Uterus (tissue), 4 donors: ENCODE measurements around the gene PFKL. TPM values are rescaled to one million over a fixed set of nuclear protein-coding genes. Genes with fewer than 3 reads are reported as not detected.

Experiments
- DNase-seq, 2 donors: peaks; one replicate each; pipeline ENCODE4 v3.0.0-alpha.2; 2019 to 2020
- H3K27ac ChIP-seq, 2 donors: fragments of 200-600 bp; sonication (generic); 1 replicate in 1 of 2; 2 replicates in 1 of 2; pipeline ENCODE4 v1.5.1; 2016 to 2018
- H3K27me3 ChIP-seq, 2 donors: fragments of 200-600 bp; sonication (generic); one replicate each; pipeline ENCODE4 v1.5.1; 2018 to 2019; ENCODE audit warnings: control low read depth in 1 of 2
- H3K36me3 ChIP-seq, 2 donors: fragments of 200-600 bp; sonication (generic); one replicate each; pipeline ENCODE4 v1.5.1; 2019; ENCODE audit warnings: control low read depth in 1 of 2
- H3K4me1 ChIP-seq, 2 donors: fragments of 200-600 bp; sonication (generic); one replicate each; pipeline ENCODE4 v1.5.1; 2018 to 2019; ENCODE audit warnings: control low read depth in 1 of 2
- H3K4me3 ChIP-seq, 2 donors: fragments of 200-600 bp; sonication (generic); 1 replicate in 1 of 2; 2 replicates in 1 of 2; pipeline ENCODE4 v1.5.1; 2018 to 2019; ENCODE audit warnings: mild to moderate bottlenecking in 1 of 2
- H3K9me3 ChIP-seq, 2 donors: fragments of 200-600 bp; sonication (generic); one replicate each; pipeline ENCODE4 v1.5.1; 2019; ENCODE audit warnings: control low read depth in 1 of 2
- CTCF ChIP-seq, 4 experiments: fragments of 200-600 bp in 2 of 4; fragments of 450-650 bp in 2 of 4; sonication (generic) in 2 of 4; IDR thresholded peaks; one replicate each; pipeline ENCODE4 v1.5.1; 2016 to 2019; ENCODE audit warnings: antibody characterized with exemption in 4 of 4, mild to moderate bottlenecking in 2 of 4, moderate library complexity in 1 of 4
- POLR2A ChIP-seq, 2 donors: fragments of 450-650 bp; IDR thresholded peaks; one replicate each; pipeline ENCODE4 v1.6.1; 2016; ENCODE audit warnings: antibody characterized with exemption in 2 of 2, mild to moderate bottlenecking in 1 of 2, moderate library complexity in 1 of 2
- intact Hi-C: fragments of 100-400 bp; cut with DNase I; formaldehyde crosslinking; loops from one replicate; pipeline ENCODE4 v1.15.1; 2023; ENCODE audit warnings: low total_unique reads
- total RNA-seq, 4 donors: library from RNA; depleted of rRNA in 3 of 4; stranded (reverse); fragments of >200 nt in 3 of 4; gene quantifications; one replicate each; pipeline versions ENCODE4 v1.1.0 to v1.2.4, GENCODE V29; 2014 to 2023
- donor health status: DM: yes; HTN: yes; CAD: no.

Gene PFKL
- total RNA-seq, 4 donors from 2014 or later: 36.5 to 144 (median 75.4) TPM

GRCh38 chr21:44296103-44296519, 3.7 kb upstream of the PFKL start:
- Histone ChIP-seq H3K27me3 (no peaks in the 10 kb centered on the region), H3K36me3 (no peaks in the 10 kb centered on the region), H3K27ac (no peak overlapping the region), H3K9me3 (no peaks in the 10 kb centered on the region), H3K4me1 (peaks cover 0 to 12% of the 10 kb centered on the region in 2 donors), H3K4me3 (no peak overlapping the region)
- DNase-seq: no peak
- TF ChIP-seq CTCF (IDR thresholded peaks at IDR 0.05) (no peak), POLR2A (IDR thresholded peaks at IDR 0.05) (no peak)
- intact Hi-C loops: no loop called here

GRCh38 chr21:44296916-44297315, 2.9 kb upstream of the PFKL start:
- Histone ChIP-seq H3K27me3 (no peaks in the 10 kb centered on the region), H3K36me3 (no peaks in the 10 kb centered on the region), H3K4me1 (peaks cover 0 to 16% of the 10 kb centered on the region in 2 donors), H3K27ac (no peak overlapping the region), H3K9me3 (no peaks in the 10 kb centered on the region), H3K4me3 (no peak overlapping the region)
- TF ChIP-seq CTCF (IDR thresholded peaks at IDR 0.05) (no peak), POLR2A (IDR thresholded peaks at IDR 0.05) (no peak)
- DNase-seq: no peak
- intact Hi-C loops: no loop called here

- H3K4me1 ChIP-seq: peaks cover 0 to 16% of the 10 kb centered on the region in 2 donors
These were observed 2.1 kb upstream of the PFKL start for GRCh38 chr21:44297525-44298290.

GRCh38 chr21:44298301-44298700, 1.6 kb upstream of the PFKL start:
- intact Hi-C loops: no loop called here
- DNase-seq: no peak
- H3K4me3 ChIP-seq: no peak overlapping the region
- TF ChIP-seq POLR2A (IDR thresholded peaks at IDR 0.05): no peak
- no peaks in the 10 kb centered on the region for H3K36me3 ChIP-seq
- no peaks in the 10 kb centered on the region for H3K27me3 ChIP-seq
- H3K27ac ChIP-seq: no peak overlapping the region
- H3K4me1 ChIP-seq: peaks cover 0 to 16% of the 10 kb centered on the region in 2 donors
- no peaks in the 10 kb centered on the region for H3K9me3 ChIP-seq

More at GRCh38 chr21:44297525-44298290, 2.1 kb upstream of the PFKL start:
- Histone ChIP-seq H3K27ac (no peak overlapping the region), H3K36me3 (no peaks in the 10 kb centered on the region), H3K4me3 (no peak overlapping the region), H3K9me3 (no peaks in the 10 kb centered on the region), H3K27me3 (no peaks in the 10 kb centered on the region)
- intact Hi-C loops: no loop called here
- TF ChIP-seq CTCF (IDR thresholded peaks at IDR 0.05) (peak; percentile 62 to 87 (median 74)), POLR2A (IDR thresholded peaks at IDR 0.05) (no peak)
- DNase-seq: peak; percentile 76 to 81

GRCh38 chr21:44299085-44299457, 782 bp upstream of the PFKL start:
- H3K4me3 ChIP-seq: peak overlapping the region; percentile 57 to 85
- TF ChIP-seq POLR2A (IDR thresholded peaks at IDR 0.05) (no peak), CTCF (IDR thresholded peaks at IDR 0.05) (no peak)
- no peaks in the 10 kb centered on the region for H3K9me3 ChIP-seq
- no peaks in the 10 kb centered on the region for H3K36me3 ChIP-seq
- H3K27ac ChIP-seq: peak overlapping the region; percentile 89
- H3K4me1 ChIP-seq: peaks cover 0 to 16% of the 10 kb centered on the region in 2 donors
- H3K27me3 ChIP-seq: no peaks in the 10 kb centered on the region
- DNase-seq: no peak
- intact Hi-C loops: no loop called here
